ENCODE measurements around the gene ZNF653. TPM values are rescaled to one million over a fixed set of nuclear protein-coding genes. Genes with fewer than 3 reads are reported as not detected.

Gene ZNF653
- total and polyA plus RNA-seq, 9 of the 15 experiments (the other 6 are each of a cell fraction or from before 2014, with no cell fraction given): 1.6 to 8.0 (median 4.2) TPM; not detected in 2

GRCh38 chr19:11505504-11506100 is at the start of gene ZNF653 (continued):
- TF ChIP-seq, protein P1, sequence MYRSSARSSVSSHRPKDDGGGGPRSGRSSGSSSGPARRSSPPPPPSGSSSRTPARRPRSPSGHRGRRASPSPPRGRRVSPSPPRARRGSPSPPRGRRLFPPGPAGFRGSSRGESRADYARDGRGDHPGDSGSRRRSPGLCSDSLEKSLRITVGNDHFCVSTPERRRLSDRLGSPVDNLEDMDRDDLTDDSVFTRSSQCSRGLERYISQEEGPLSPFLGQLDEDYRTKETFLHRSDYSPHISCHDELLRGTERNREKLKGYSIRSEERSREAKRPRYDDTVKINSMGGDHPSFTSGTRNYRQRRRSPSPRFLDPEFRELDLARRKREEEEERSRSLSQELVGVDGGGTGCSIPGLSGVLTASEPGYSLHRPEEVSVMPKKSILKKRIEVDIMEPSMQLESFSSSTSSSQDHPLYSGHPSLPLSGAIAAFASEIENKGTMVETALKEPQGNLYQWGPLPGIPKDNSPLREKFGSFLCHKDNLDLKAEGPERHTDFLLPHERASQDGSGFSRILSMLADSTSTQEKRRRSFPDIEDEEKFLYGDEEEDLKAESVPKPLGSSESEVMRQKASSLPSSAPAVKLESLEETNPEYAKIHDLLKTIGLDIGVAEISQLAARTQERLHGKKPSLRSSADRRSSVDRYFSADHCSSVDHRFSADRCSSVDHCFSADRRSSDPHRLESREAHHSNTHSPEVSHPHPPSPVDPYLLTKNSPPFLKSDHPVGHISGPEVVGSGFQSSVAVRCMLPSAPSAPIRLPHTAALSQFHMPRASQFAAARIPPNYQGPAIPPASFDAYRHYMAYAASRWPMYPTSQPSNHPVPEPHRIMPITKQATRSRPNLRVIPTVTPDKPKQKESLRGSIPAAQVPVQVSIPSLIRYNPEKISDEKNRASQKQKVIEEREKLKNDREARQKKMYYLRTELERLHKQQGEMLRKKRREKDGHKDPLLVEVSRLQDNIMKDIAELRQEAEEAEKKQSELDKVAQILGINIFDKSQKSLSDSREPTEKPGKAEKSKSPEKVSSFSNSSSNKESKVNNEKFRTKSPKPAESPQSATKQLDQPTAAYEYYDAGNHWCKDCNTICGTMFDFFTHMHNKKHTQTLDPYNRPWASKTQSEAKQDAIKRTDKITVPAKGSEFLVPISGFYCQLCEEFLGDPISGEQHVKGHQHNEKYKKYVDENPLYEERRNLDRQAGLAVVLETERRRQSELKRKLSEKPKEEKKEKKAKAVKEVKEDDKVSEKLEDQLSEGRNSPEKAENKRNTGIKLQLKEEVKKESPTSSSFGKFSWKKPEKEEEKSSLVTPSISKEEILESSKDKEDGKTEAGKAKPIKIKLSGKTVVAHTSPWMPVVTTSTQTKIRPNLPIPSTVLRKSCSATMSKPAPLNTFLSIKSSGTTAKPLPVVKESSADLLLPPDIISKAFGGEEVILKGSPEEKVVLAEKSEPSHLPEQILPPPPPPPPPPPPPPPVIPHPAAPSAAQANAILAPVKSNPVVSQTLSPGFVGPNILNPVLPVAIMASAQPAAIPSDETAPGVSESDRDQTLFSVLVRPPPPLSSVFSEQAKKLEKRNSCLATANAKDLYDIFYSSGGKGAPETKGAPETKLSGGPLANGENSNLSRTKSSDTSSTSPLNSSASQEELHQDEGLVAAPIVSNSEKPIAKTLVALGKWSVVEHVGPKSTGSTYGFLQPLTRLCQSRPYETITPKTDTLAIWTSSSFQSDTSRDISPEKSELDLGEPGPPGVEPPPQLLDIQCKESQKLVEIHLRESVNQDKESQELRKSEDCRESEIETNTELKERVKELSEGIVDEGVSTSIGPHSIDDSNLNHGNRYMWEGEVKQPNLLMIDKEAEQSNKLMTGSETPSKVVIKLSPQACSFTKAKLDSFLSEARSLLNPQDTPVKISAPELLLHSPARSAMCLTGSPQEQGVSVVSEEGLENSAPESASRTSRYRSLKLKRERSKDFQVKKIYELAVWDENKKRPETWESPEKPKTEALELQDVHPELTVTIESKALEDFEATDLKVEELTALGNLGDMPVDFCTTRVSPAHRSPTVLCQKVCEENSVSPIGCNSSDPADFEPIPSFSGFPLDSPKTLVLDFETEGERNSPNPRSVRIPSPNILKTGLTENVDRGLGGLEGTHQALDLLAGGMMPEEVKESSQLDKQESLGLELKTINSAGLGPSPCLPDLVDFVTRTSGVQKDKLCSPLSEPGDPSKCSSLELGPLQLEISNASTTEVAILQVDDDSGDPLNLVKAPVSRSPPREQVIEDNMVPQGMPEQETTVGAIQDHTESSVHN (IDR thresholded peaks at IDR 0.05; ENCODE audit: borderline replicate concordance in 1 of 2, low read depth in 1 of 2): no peak
- TF ChIP-seq JUND (IDR thresholded peaks at IDR 0.05; ENCODE audit: borderline replicate concordance, low read depth, low read length) (no peak), JUND (tag; IDR thresholded peaks at IDR 0.05; ENCODE audit: borderline replicate concordance, low read depth, low read length) (no peak; the same call in 2 of the 3 replicates), HIVEP1 (CRISPR knock-in tag; IDR thresholded peaks at IDR 0.05) (no peak), SRSF1 (IDR thresholded peaks at IDR 0.05; ENCODE audit: low read depth, low read length) (no peak), HMG20A (CRISPR knock-in tag; conservative IDR thresholded peaks at IDR 0.05) (no peak), TCF15 (CRISPR knock-in tag; IDR thresholded peaks at IDR 0.05) (no peak), ZNF3 (CRISPR knock-in tag; IDR thresholded peaks at IDR 0.05) (no peak), GTF2F1 (IDR thresholded peaks at IDR 0.05; ENCODE audit: low read depth, low read length) (no peak), CTBP1 (IDR thresholded peaks at IDR 0.05; ENCODE audit: borderline replicate concordance) (peak; percentile 85), WHSC1 (IDR thresholded peaks at IDR 0.05; ENCODE audit: low read length) (no peak), FIP1L1 (IDR thresholded peaks at IDR 0.05; ENCODE audit: low read depth, low read length, poor library complexity, severe bottlenecking) (peak; percentile 62), ETS2 (tag; IDR thresholded peaks at IDR 0.05; ENCODE audit: borderline replicate concordance, poor library complexity, severe bottlenecking) (no peak), HDAC6 (IDR thresholded peaks at IDR 0.05; ENCODE audit: low read depth, low read length) (no peak), RUNX1 (IDR thresholded peaks at IDR 0.05; ENCODE audit: low read depth) (no peak), HDAC1 (IDR thresholded peaks at IDR 0.05) (no peak; a peak in 1 of 4 replicates), STAT5B (CRISPR knock-in tag; IDR thresholded peaks at IDR 0.05) (no peak), POLR2G (IDR thresholded peaks at IDR 0.05; ENCODE audit: low read depth, low read length) (peak; percentile 82), DPF2 (IDR thresholded peaks at IDR 0.05) (no peak), SRSF3 (IDR thresholded peaks at IDR 0.05; ENCODE audit: insufficient read depth, low read length) (no peak), ESRRB (CRISPR knock-in tag; IDR thresholded peaks at IDR 0.05; ENCODE audit: borderline replicate concordance) (no peak)

Measured in K562 (cell line).